H1 (cell line): ENCODE results near the gene NCKIPSD. TPM values are rescaled to one million over a fixed set of nuclear protein-coding genes. Genes with fewer than 3 reads are reported as not detected.

Source experiments
- CTCF ChIA-PET: fragments of 300-600 bp; sonication (Branson Sonifier 250); formaldehyde crosslinking; loops from one replicate; lab custom pipeline; 2021; ENCODE audit not compliant: partially characterized antibody; lab: Charles Lee
- POLR2A ChIA-PET: fragments of 300-600 bp; sonication (Branson Sonifier 250); formaldehyde crosslinking; loops from one replicate; lab custom pipeline; 2021; ENCODE audit warnings: inconsistent platforms; ENCODE audit not compliant: partially characterized antibody; lab: Charles Lee
- DNase-seq, 2 experiments: peaks; one replicate each; pipeline versions ENCODE4 v3.0.0 to v3.0.0-alpha.2; 2010 to 2022; ENCODE audit warnings: low spot score in 2 of 2, low read depth in 1 of 2, mixed read lengths in 1 of 2
- FAIRE-seq: peaks from 2 replicates; lab custom pipeline; 2011; peaks lifted over from hg19 to GRCh38; lab: Jason Lieb, UNC
- H2AFZ ChIP-seq: 2 replicates; pipeline ENCODE4 v1.8.1; 2012; ENCODE audit warnings: low read length, inconsistent platforms
- H2AK5ac ChIP-seq: 2 replicates; pipeline ENCODE4 v1.6.1; 2013; ENCODE audit warnings: low read depth, low read length
- H2BK120ac ChIP-seq: replicated peaks from 2 replicates; pipeline ENCODE3; 2013; ENCODE audit warnings: low read depth, low read length, inconsistent platforms
- H2BK12ac ChIP-seq: 2 replicates; pipeline ENCODE4 v1.6.1; 2013; ENCODE audit warnings: low read depth, low read length
- H2BK15ac ChIP-seq: 2 replicates; pipeline ENCODE4 v1.6.1; 2013; ENCODE audit warnings: low read length
- H2BK20ac ChIP-seq: 2 replicates; pipeline ENCODE4 v1.6.1; 2013; ENCODE audit warnings: low read length
- H2BK5ac ChIP-seq: 2 replicates; pipeline ENCODE4 v1.6.1; 2013; ENCODE audit warnings: low read depth, low read length
- H3K14ac ChIP-seq: 2 replicates; pipeline ENCODE4 v1.6.1; 2013; ENCODE audit warnings: inconsistent platforms; ENCODE audit not compliant: insufficient read length
- H3K18ac ChIP-seq: 2 replicates; pipeline ENCODE4 v1.6.1; 2013; ENCODE audit warnings: low read length; ENCODE audit errors: extremely low read depth
- H3K23ac ChIP-seq: 2 replicates; pipeline ENCODE4 v1.6.1; 2013; ENCODE audit warnings: inconsistent platforms; ENCODE audit not compliant: insufficient read length
- H3K23me2 ChIP-seq: 2 replicates; pipeline ENCODE4 v1.6.1; 2013; ENCODE audit warnings: low read depth, low read length
- H3K27ac ChIP-seq: 2 replicates; pipeline ENCODE4 v1.6.1; 2011; ENCODE audit warnings: low read depth, low read length, inconsistent platforms
- H3K27me3 ChIP-seq, 4 experiments: replicated peaks in 1 of 4; 1 replicate in 1 of 4; 2 replicates in 3 of 4; pipeline versions ENCODE4 v1.6.1 to v1.8.1; 2011 to 2013; ENCODE audit warnings: low read length in 3 of 4, mild to moderate bottlenecking in 3 of 4, inconsistent platforms in 2 of 4, mixed read lengths in 2 of 4, moderate library complexity in 1 of 4; ENCODE audit not compliant: control insufficient read depth in 3 of 4, insufficient read depth in 3 of 4; ENCODE audit errors: extremely low read depth in 1 of 4
- H3K36me3 ChIP-seq, 4 experiments: 2 replicates each; pipeline versions ENCODE4 v1.6.1 to v1.8.1; 2011 to 2013; ENCODE audit warnings: mild to moderate bottlenecking in 4 of 4, low read length in 3 of 4, moderate library complexity in 2 of 4, control low read depth in 1 of 4, inconsistent platforms in 1 of 4; ENCODE audit not compliant: insufficient read depth in 4 of 4, control insufficient read depth in 2 of 4
- H3K4ac ChIP-seq: replicated peaks from 2 replicates; pipeline ENCODE3; 2013; ENCODE audit warnings: low read length, low read depth, mixed read lengths, inconsistent platforms; ENCODE audit not compliant: insufficient read length
- H3K4me1 ChIP-seq, 4 experiments: replicated peaks in 1 of 4; 1 replicate in 1 of 4; 2 replicates in 3 of 4; pipeline versions ENCODE4 v1.6.1 to v1.8.1; 2011 to 2013; ENCODE audit warnings: low read length in 3 of 4, inconsistent platforms in 2 of 4, mixed read lengths in 1 of 4; ENCODE audit not compliant: insufficient read depth in 4 of 4, control insufficient read depth in 3 of 4
- H3K4me2 ChIP-seq, 2 experiments: 2 replicates each; pipeline versions ENCODE4 v1.6.1 to v1.8.1; 2011 to 2013; ENCODE audit warnings: low read depth in 2 of 2, low read length in 2 of 2, control low read depth in 1 of 2, inconsistent platforms in 1 of 2, mild to moderate bottlenecking in 1 of 2; ENCODE audit not compliant: insufficient read depth in 1 of 2
- H3K4me3 ChIP-seq, 4 experiments: fragments of 200-600, 300-600 bp in 1 of 4; sonication (generic), shearing (Covaris generic), sonication (Bioruptor Twin) in 1 of 4; 2 replicates each; pipeline versions ENCODE4 v1.5.1 to v1.8.1; 2011 to 2016; ENCODE audit warnings: low read length in 4 of 4, low read depth in 3 of 4, control low read depth in 2 of 4, inconsistent platforms in 2 of 4, mild to moderate bottlenecking in 2 of 4, mixed read lengths in 1 of 4, moderate library complexity in 1 of 4; ENCODE audit not compliant: insufficient read depth in 2 of 4; ENCODE audit errors: extremely low read depth in 1 of 4
- H3K56ac ChIP-seq: replicated peaks from 2 replicates; pipeline ENCODE3; 2013; ENCODE audit warnings: low read depth, mild to moderate bottlenecking, mixed read lengths, low read length, inconsistent platforms; ENCODE audit not compliant: insufficient read length
- H3K79me1 ChIP-seq: 2 replicates; pipeline ENCODE4 v1.6.1; 2013; ENCODE audit warnings: low read depth, low read length, control low read depth
- H3K79me2 ChIP-seq, 2 experiments: 2 replicates each; pipeline versions ENCODE4 v1.6.1 to v1.8.1; 2012 to 2013; ENCODE audit warnings: low read length in 2 of 2, mild to moderate bottlenecking in 2 of 2, inconsistent platforms in 1 of 2; ENCODE audit not compliant: insufficient read depth in 2 of 2, control insufficient read depth in 1 of 2
- H3K9ac ChIP-seq, 4 experiments: replicated peaks in 1 of 4; 1 replicate in 1 of 4; 2 replicates in 3 of 4; pipeline versions ENCODE4 v1.6.1 to v1.8.1; 2011 to 2013; ENCODE audit warnings: low read depth in 3 of 4, low read length in 3 of 4, control low read depth in 2 of 4, mild to moderate bottlenecking in 2 of 4, moderate library complexity in 2 of 4, inconsistent platforms in 1 of 4; ENCODE audit errors: extremely low read depth in 1 of 4
- H3K9me3 ChIP-seq, 2 experiments: 2 replicates each; pipeline versions ENCODE4 v1.6.1 to v1.8.1; 2012 to 2013; ENCODE audit warnings: mild to moderate bottlenecking in 2 of 2, moderate library complexity in 2 of 2, control low read depth in 1 of 2, inconsistent platforms in 1 of 2, low read depth in 1 of 2, low read length in 1 of 2, mixed read lengths in 1 of 2; ENCODE audit not compliant: insufficient read depth in 2 of 2
- H4K20me1 ChIP-seq, 2 experiments: replicated peaks in 1 of 2; 2 replicates each; pipeline versions ENCODE3 to v1.8.1; 2011 to 2013; ENCODE audit warnings: inconsistent platforms in 2 of 2, low read length in 2 of 2, mild to moderate bottlenecking in 1 of 2; ENCODE audit not compliant: insufficient read depth in 2 of 2, control insufficient read depth in 1 of 2
- H4K5ac ChIP-seq: 2 replicates; pipeline ENCODE4 v1.6.1; 2013; ENCODE audit warnings: low read length, low read depth, mixed read lengths, inconsistent platforms; ENCODE audit not compliant: insufficient read length
- H4K8ac ChIP-seq: 2 replicates; pipeline ENCODE4 v1.8.0; 2013; ENCODE audit warnings: mild to moderate bottlenecking, moderate library complexity, low read length, inconsistent platforms; ENCODE audit not compliant: insufficient read depth; ENCODE audit errors: extremely low read depth
- H4K91ac ChIP-seq: replicated peaks from 2 replicates; pipeline ENCODE3; 2013; ENCODE audit warnings: low read length, mixed read lengths, inconsistent platforms; ENCODE audit not compliant: insufficient read length
- BACH1 ChIP-seq: IDR thresholded peaks from 2 replicates; pipeline ENCODE4 v1.6.1; 2012; ENCODE audit warnings: low read length, improper control_type of control experiment
- CTBP2 ChIP-seq: IDR thresholded peaks from 2 replicates; pipeline ENCODE4 v1.7.0; 2011; ENCODE audit warnings: borderline replicate concordance, mild to moderate bottlenecking, moderate library complexity, mixed read lengths, low read length; ENCODE audit not compliant: insufficient read depth, insufficient read length
- EGR1 ChIP-seq: IDR thresholded peaks from 2 replicates; pipeline ENCODE4 v1.6.1; 2011; ENCODE audit warnings: low read depth, low read length, borderline replicate concordance
- PHF8 ChIP-seq: fragments of 200-600 bp; sonication (generic); conservative IDR thresholded peaks from 2 replicates; pipeline ENCODE4 v1.7.1; 2012; ENCODE audit warnings: low read depth, mild to moderate bottlenecking, inconsistent platforms, low read length, moderate library complexity
- RAD21 ChIP-seq, 2 experiments: IDR thresholded peaks in 1 of 2; conservative IDR thresholded peaks in 1 of 2; 2 replicates each; pipeline ENCODE4 v1.6.1; 2011; ENCODE audit warnings: low read depth in 2 of 2, low read length in 2 of 2, improper control_type of control experiment in 1 of 2, inconsistent platforms in 1 of 2, mild to moderate bottlenecking in 1 of 2, moderate library complexity in 1 of 2
- SIRT6 ChIP-seq: IDR thresholded peaks from one replicate; pipeline ENCODE4 v1.7.1; 2012; ENCODE audit warnings: low read length, inconsistent platforms
- TAF7 ChIP-seq: optimal IDR thresholded peaks from 2 replicates; pipeline ENCODE3; 2011; ENCODE audit warnings: low read depth, mild to moderate bottlenecking, inconsistent platforms, low read length, moderate library complexity, borderline replicate concordance
- ZNF274 ChIP-seq: IDR thresholded peaks from 2 replicates; pipeline ENCODE4 v1.7.0; 2012; ENCODE audit warnings: low read length, borderline replicate concordance; ENCODE audit errors: extremely low read depth
- WGBS, 2 experiments: shearing (Covaris generic) in 1 of 2; methylation state at CpG; one replicate each; pipeline versions ENCODE4 v1.1.6 to v1.1.7; 2013 to 2015; ENCODE audit warnings: low lambda C conversion rate in 2 of 2, mixed read lengths in 2 of 2, inconsistent platforms in 1 of 2, low coverage in 1 of 2, missing lambda C conversion rate in 1 of 2; ENCODE audit not compliant: insufficient replicate concordance in 2 of 2, insufficient coverage in 1 of 2, insufficient read length in 1 of 2; ENCODE audit errors: extremely low coverage in 1 of 2, missing lambda C conversion rate in 1 of 2; 5-methylcytosine and 5-hydroxymethylcytosine counted together
- polyA plus RNA-seq, 7 experiments: library from polyadenylated mRNA; depleted of rRNA in 3 of 7; stranded (reverse) in 5 of 7; unstranded in 2 of 7; fragments of >200 nt in 5 of 7; fragments of 200-250 nt in 2 of 7; gene quantifications; 1 replicate in 5 of 7; 2 replicates in 1 of 7; 4 replicates in 1 of 7; pipeline versions ENCODE4 v1.2.1 to v1.2.3, GENCODE V29; 2011 to 2013; ENCODE audit warnings: missing spikeins in 2 of 7, mixed read lengths in 2 of 7
- total RNA-seq: library from RNA; stranded (reverse); fragmentation: NEBNext Ultra II Directional; extraction: Animal tissue kit (Norgen Biotek cat#: 25700); gene quantifications from 2 replicates; pipeline ENCODE4 v1.2.1, GENCODE V29; 2021

NCKIPSD gene
- total and polyA plus RNA-seq, 2 of the 8 experiments (the other 6 are each of a cell fraction or from before 2014, with no cell fraction given), result 34.7 to 91.8 TPM

GRCh38 chr3:48681974-48682610 lies 3.6 kb downstream of the NCKIPSD start:
- H3K9ac ChIP-seq, result no peak overlapping the region

More at GRCh38 chr3:48681974-48682610, 3.6 kb downstream of the NCKIPSD start:
- Histone ChIP-seq H3K36me3 (peaks cover 26 to 47% (median 39%) of the 10 kb centered on the region in 4 experiments; a peak in 7 of 8 replicates), H2AK5ac (no peak overlapping the region), H3K79me2 (peaks cover 0 to 21% of the 10 kb centered on the region in 2 experiments; a peak in 2 of 4 replicates), H4K5ac (no peak overlapping the region), H2BK20ac (no peak overlapping the region), H3K4me3 (no peak overlapping the region), H3K79me1 (peaks cover 10% of the 10 kb centered on the region), H3K4me1 (peaks cover 0 to 11% (median 4%) of the 10 kb centered on the region in 4 experiments; a peak in 3 of 7 replicates), H2BK120ac (no peak overlapping the region), H3K27me3 (no peaks in the 10 kb centered on the region), H2BK5ac (no peak overlapping the region), H3K18ac (no peak overlapping the region), H2BK15ac (no peak overlapping the region), H3K4me2 (no peak overlapping the region), H3K9me3 (no peaks in the 10 kb centered on the region), H4K91ac (no peak overlapping the region), H4K8ac (no peak overlapping the region), H3K27ac (no peak overlapping the region), H3K14ac (no peak overlapping the region), H4K20me1 (peaks cover 0 to 20% of the 10 kb centered on the region in 2 experiments), H2BK12ac (no peak overlapping the region), H3K23ac (no peak overlapping the region), H2AFZ (no peak overlapping the region), H3K4ac (no peak overlapping the region), H3K56ac (no peak overlapping the region), H3K23me2 (peaks cover 8% of the 10 kb centered on the region; the same call in 1 of the 2 replicates)
- WGBS, 2 experiments, result 96% methylated on average over 17 of the region's 17 CpGs; no CpG with 5 or more reads in 1 of the 2 experiments
- ChIA-PET CTCF (no interaction called here), POLR2A (interaction anchor here (0.6 to 15.0 kb wide), 4 partner anchors 16 to 311 kb away, joined by 3 to 175 read pairs (median 4); partner anchors contain the start of gene CELSR3)
- FAIRE-seq (no peak), DNase-seq (no peak)
- TF ChIP-seq RAD21 (IDR thresholded peaks at IDR 0.05 in 1 of 2, conservative IDR thresholded peaks at IDR 0.05 in 1 of 2; ENCODE audit: low read depth in 2 of 2, low read length in 2 of 2) (no peak), CTBP2 (no peak), PHF8 (no peak), SIRT6 (no peak), BACH1 (no peak), ZNF274 (no peak), TAF7 (no peak), EGR1 (no peak)
